SK-N-SH treated with all-trans-retinoic acid at 6 μM for 48 hours (cell line): Measurements from ENCODE around the gene CFDP1.

ENCODE experiments used
- ARNTL ChIP-seq: fragments of 450-650 bp; formaldehyde crosslinking; IDR thresholded peaks from 2 replicates; pipeline ENCODE4 v1.5.0; 2020; ENCODE audit warnings: low read depth, mild to moderate bottlenecking, moderate library complexity, borderline replicate concordance
- GLIS3 ChIP-seq: fragments of 250-450 bp; sonication (Bioruptor Pico); IDR thresholded peaks from 2 replicates; pipeline ENCODE4 v1.5.0; 2020; ENCODE audit warnings: mild to moderate bottlenecking, moderate library complexity
- SNAI2 ChIP-seq: fragments of 250-450 bp; sonication (Bioruptor Pico); IDR thresholded peaks from 2 replicates; pipeline ENCODE4 v1.5.0; 2020; ENCODE audit warnings: mild to moderate bottlenecking, moderate library complexity
- TOX ChIP-seq: fragments of 250-450 bp; sonication (Bioruptor Pico); IDR thresholded peaks from 2 replicates; pipeline ENCODE4 v1.8.0; 2021; ENCODE audit warnings: mild to moderate bottlenecking, moderate library complexity, borderline replicate concordance
- TSHZ2 ChIP-seq: fragments of 250-450 bp; sonication (Bioruptor Pico); IDR thresholded peaks from 2 replicates; pipeline ENCODE4 v1.5.0; 2020; ENCODE audit warnings: mild to moderate bottlenecking, moderate library complexity
- ZFP3 ChIP-seq: fragments of 250-450 bp; sonication (Bioruptor Pico); IDR thresholded peaks from 2 replicates; pipeline ENCODE4 v1.5.0; 2020; ENCODE audit warnings: mild to moderate bottlenecking, moderate library complexity
- ZFP30 ChIP-seq: fragments of 450-650 bp; formaldehyde crosslinking; IDR thresholded peaks from 2 replicates; pipeline ENCODE4 v1.5.0; 2022; ENCODE audit warnings: mild to moderate bottlenecking, moderate library complexity
- ZNF8 ChIP-seq: fragments of 450-650 bp; formaldehyde crosslinking; IDR thresholded peaks from 2 replicates; pipeline ENCODE4 v1.5.0; 2020; ENCODE audit warnings: mild to moderate bottlenecking, moderate library complexity
- TF ChIP-seq, protein P1 (sequence below): fragments of 250-450 bp; sonication (Bioruptor Pico); IDR thresholded peaks from 2 replicates; pipeline ENCODE4 v1.8.0; 2020; ENCODE audit warnings: mild to moderate bottlenecking, moderate library complexity, borderline replicate concordance

- no peak for TF ChIP-seq ARNTL
- TF ChIP-seq SNAI2 (CRISPR knock-in tag): no peak
- no peak for TF ChIP-seq TOX (CRISPR knock-in tag)
- TF ChIP-seq, protein P1, sequence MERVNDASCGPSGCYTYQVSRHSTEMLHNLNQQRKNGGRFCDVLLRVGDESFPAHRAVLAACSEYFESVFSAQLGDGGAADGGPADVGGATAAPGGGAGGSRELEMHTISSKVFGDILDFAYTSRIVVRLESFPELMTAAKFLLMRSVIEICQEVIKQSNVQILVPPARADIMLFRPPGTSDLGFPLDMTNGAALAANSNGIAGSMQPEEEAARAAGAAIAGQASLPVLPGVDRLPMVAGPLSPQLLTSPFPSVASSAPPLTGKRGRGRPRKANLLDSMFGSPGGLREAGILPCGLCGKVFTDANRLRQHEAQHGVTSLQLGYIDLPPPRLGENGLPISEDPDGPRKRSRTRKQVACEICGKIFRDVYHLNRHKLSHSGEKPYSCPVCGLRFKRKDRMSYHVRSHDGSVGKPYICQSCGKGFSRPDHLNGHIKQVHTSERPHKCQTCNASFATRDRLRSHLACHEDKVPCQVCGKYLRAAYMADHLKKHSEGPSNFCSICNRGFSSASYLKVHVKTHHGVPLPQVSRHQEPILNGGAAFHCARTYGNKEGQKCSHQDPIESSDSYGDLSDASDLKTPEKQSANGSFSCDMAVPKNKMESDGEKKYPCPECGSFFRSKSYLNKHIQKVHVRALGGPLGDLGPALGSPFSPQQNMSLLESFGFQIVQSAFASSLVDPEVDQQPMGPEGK (CRISPR knock-in tag): no peak
- no peak for TF ChIP-seq ZFP30 (CRISPR knock-in tag)
- TF ChIP-seq ZFP3: no peak
- no peak for TF ChIP-seq GLIS3 (CRISPR knock-in tag)
- no peak for TF ChIP-seq TSHZ2 (CRISPR knock-in tag)
- TF ChIP-seq ZNF8 (CRISPR knock-in tag): no peak
Observed at GRCh38 chr16:75464122-75464918, 31.0 kb upstream of the CFDP1 start, which contains the start of gene TMEM170A.
